Calu3 (cell line): ENCODE data around the gene SH3BP2. TPM values are rescaled to one million over a fixed set of nuclear protein-coding genes. Genes with fewer than 3 reads are reported as not detected.

Source experiments
- BruUV-seq: library from RNA; stranded (reverse); fragments of 400-500 nt; replicated peaks from 2 replicates; lab custom pipeline; 2021; lab: Mats Ljungman, UMichigan
- CTCF ChIA-PET: fragments of 300-600 bp; sonication (Branson Sonifier 250); formaldehyde crosslinking; loops from one replicate; lab custom pipeline; 2022; ENCODE audit warnings: antibody characterized with exemption; lab: Charles Lee
- DNase-seq: peaks from one replicate; pipeline ENCODE4 v3.0.0; 2022
- H3K27ac Mint-ChIP-seq: one replicate; pipeline ENCODE4 v1.8.0; 2022; ENCODE audit warnings: mixed read lengths; ENCODE audit not compliant: unreplicated experiment
- H3K27me3 Mint-ChIP-seq: one replicate; pipeline ENCODE4 v1.8.0; 2022; ENCODE audit warnings: mixed read lengths; ENCODE audit not compliant: unreplicated experiment
- H3K36me3 Mint-ChIP-seq: one replicate; pipeline ENCODE4 v1.8.0; 2022; ENCODE audit warnings: mild to moderate bottlenecking, moderate library complexity, mixed read lengths; ENCODE audit not compliant: insufficient read depth, unreplicated experiment
- H3K4me1 Mint-ChIP-seq: one replicate; pipeline ENCODE4 v1.8.0; 2022; ENCODE audit warnings: mild to moderate bottlenecking, low read depth, mixed read lengths; ENCODE audit not compliant: unreplicated experiment
- H3K4me3 Mint-ChIP-seq: one replicate; pipeline ENCODE4 v1.8.0; 2022; ENCODE audit warnings: mild to moderate bottlenecking, low read depth, moderate library complexity, mixed read lengths; ENCODE audit not compliant: unreplicated experiment
- H3K9me3 Mint-ChIP-seq: one replicate; pipeline ENCODE4 v1.8.0; 2022; ENCODE audit warnings: low read depth, mixed read lengths; ENCODE audit not compliant: unreplicated experiment
- intact Hi-C: fragments of 100-400 bp; cut with micrococcal nuclease; formaldehyde crosslinking; loops from one replicate; pipeline ENCODE4 v1.10.0; 2022; ENCODE audit not compliant: unreplicated experiment
- total RNA-seq: library from RNA; stranded (reverse); gene quantifications from 2 replicates; pipeline ENCODE4 v1.2.3, GENCODE V29; 2022
- TF ChIP-seq, protein P1 (sequence below): fragments of 200-600 bp; IDR thresholded peaks from one replicate; pipeline ENCODE4 v1.8.0; 2022; ENCODE audit warnings: antibody characterized with exemption; ENCODE audit not compliant: unreplicated experiment

The SH3BP2 gene
- total RNA-seq, 1 experiment from 2014 or later = 22.7 TPM

DNA sequence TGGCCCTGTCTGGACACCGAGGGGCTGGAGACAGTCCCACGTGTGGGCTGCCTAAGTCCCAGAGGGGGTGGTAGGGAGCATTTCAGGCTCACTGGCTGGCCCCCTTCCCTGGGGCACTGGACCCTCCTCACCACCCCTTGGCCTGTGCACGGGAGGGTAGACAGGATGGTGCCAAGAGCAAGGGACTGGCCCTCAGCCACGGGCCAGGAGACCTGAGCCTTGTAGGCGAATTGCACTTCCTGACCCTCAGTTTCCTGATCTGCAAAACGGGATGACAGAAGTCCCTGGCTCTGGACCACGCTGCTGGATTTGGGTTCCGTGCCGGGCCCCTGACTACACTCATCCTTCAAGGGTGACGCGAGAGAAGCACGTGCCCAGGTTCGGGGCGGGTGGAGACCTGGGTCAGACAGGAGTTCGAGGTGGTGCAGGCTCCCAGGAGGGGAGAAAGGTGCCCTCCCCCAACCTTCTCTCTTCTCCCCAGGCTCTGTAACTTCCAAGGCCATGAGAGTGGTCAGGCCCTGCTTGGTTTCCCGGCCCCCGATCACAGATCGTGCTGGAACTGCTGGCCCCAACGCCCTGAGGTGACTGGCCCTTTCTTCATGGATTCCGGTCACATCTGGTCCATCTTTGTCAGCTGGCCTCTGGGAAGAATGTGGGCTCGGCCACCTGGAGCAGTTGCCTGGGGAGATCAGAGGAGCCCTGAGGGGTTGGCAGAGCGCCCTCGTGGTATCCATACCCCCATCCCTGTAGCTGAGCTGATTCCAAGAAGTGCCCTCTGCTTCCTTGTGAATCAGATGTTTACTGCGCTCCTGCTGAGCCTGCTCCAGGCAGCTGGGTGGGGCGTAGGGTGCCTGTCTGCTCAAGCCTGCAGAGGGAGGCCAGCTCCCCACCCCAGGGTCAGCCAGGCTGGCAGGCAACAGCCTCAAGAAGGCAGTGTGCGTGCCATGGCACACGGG lies 3.3 kb downstream of the SH3BP2 start:
- CTCF ChIA-PET = interaction anchor here (0.6 to 1.0 kb wide), 3 partner anchors 8 to 24 kb away, joined by 3 to 4 read pairs (median 3); no protein-coding TSS in a partner anchor
- peaks cover 18% of the 10 kb centered on the region for H3K36me3 Mint-ChIP-seq
- no peak overlapping the region for H3K27ac Mint-ChIP-seq
- no TSS peak for BruUV-seq
- peaks cover 8% of the 10 kb centered on the region for H3K4me1 Mint-ChIP-seq
- peak; percentile 66 for DNase-seq
- TF ChIP-seq, protein P1, sequence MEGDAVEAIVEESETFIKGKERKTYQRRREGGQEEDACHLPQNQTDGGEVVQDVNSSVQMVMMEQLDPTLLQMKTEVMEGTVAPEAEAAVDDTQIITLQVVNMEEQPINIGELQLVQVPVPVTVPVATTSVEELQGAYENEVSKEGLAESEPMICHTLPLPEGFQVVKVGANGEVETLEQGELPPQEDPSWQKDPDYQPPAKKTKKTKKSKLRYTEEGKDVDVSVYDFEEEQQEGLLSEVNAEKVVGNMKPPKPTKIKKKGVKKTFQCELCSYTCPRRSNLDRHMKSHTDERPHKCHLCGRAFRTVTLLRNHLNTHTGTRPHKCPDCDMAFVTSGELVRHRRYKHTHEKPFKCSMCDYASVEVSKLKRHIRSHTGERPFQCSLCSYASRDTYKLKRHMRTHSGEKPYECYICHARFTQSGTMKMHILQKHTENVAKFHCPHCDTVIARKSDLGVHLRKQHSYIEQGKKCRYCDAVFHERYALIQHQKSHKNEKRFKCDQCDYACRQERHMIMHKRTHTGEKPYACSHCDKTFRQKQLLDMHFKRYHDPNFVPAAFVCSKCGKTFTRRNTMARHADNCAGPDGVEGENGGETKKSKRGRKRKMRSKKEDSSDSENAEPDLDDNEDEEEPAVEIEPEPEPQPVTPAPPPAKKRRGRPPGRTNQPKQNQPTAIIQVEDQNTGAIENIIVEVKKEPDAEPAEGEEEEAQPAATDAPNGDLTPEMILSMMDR = no peak
- intact Hi-C loops = no loop called here
- H3K9me3 Mint-ChIP-seq = no peaks in the 10 kb centered on the region
- H3K4me3 Mint-ChIP-seq = no peak overlapping the region
- no peaks in the 10 kb centered on the region for H3K27me3 Mint-ChIP-seq

DNA sequence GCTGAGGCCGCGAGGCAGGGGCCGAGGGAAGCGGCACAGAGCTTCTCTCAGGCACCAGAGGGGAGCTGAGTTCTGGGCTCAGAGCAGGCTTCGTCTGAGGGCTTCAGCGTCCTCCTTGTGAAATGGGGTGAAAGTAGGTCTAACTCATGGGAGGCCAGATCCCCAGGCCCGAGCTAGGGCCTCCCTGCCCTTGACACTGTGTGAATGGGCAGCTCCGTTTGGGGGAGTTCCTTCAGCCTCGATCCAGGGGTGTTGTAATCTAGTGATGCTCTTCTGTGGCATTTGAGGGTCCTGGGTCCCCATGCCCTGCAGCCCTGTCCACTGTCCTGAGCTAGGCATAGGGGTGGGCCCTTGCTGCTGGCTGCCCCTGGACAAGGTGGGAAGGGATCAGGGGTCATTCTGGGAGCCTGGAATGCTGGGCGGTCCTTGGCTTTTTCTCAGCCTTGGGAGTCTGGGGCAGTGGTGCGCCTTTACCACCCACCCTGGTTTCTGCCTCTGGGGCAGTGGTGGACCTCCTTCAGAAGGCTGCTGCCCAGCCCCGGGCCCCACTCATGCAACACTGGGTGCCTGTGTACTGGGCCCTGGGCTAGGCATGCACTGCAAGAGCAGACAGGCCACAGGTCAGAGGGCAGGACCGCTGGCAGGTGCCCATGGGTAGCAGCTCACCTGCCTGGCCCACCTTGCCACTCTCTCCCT lies 4.1 kb downstream of the SH3BP2 start:
- Mint-ChIP-seq H3K36me3 (peaks cover 22% of the 10 kb centered on the region), H3K27ac (no peak overlapping the region), H3K27me3 (no peaks in the 10 kb centered on the region), H3K4me1 (peaks cover 10% of the 10 kb centered on the region), H3K4me3 (no peak overlapping the region), H3K9me3 (no peaks in the 10 kb centered on the region)
- TF ChIP-seq, protein P1 = no peak
- DNase-seq = no peak
- intact Hi-C loops = no loop called here
- BruUV-seq = no TSS peak
- CTCF ChIA-PET = interaction anchor here (0.7 to 1.0 kb wide), 2 partner anchors 9 to 14 kb away, joined by 3 read pairs; no protein-coding TSS in a partner anchor

DNA sequence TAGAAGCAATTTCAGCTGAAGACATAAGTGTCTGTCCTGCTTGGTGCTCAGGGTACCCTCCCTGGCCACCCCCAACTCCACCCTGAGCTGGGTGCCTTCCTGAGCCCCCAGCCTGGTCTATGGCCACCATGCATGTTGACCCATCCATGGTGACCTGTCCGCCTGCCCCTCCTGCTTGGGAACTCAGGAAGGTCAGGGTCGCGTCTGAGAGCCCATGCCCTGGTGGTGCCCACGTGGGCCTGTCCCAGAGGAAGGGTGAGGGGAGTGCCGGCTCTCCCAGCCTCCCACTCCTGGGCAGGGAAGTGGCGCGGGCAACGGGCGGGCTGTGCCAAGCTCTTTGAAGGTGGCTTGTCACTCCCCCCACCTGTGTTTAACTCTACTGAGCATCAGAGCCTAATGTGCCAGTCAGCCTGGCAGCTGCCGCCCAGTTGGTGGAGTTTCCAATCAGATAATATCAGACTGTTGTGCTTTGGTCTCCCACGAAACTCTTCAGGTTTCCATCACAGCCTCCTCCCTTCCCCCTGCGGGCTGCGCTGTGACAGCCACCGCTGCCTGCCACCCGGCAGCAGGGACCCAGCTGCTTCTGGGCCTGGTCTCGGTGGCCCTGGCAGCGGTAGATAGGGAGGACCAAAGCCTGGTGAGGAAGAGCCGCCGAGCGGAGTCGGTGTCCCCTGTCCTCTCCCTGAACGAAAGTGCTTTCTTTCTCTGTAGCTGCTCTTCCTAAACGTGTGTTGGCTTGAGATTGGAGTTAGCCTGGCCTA lies 4.8 kb downstream of the SH3BP2 start:
- BruUV-seq = no TSS peak
- Mint-ChIP-seq H3K36me3 (peaks cover 22% of the 10 kb centered on the region), H3K4me1 (peaks cover 15% of the 10 kb centered on the region), H3K27me3 (no peaks in the 10 kb centered on the region), H3K4me3 (no peak overlapping the region), H3K9me3 (no peaks in the 10 kb centered on the region), H3K27ac (no peak overlapping the region)
- CTCF ChIA-PET = no interaction called here
- no peak for DNase-seq
- intact Hi-C loops = no loop called here
- TF ChIP-seq, protein P1 = no peak
